Measurements from ENCODE around the gene BET1L.
"Not testable (repeated sequence)": the region's sequence is repeated elsewhere in the genome, so short reads cannot be mapped to it uniquely, and the experiment has no call there.

The BET1L gene

GRCh38 chr11:227824-228379 lies 20.7 kb upstream of the BET1L start:
- DNase-seq (ENCODE audit: low read depth in 2 of 2): no peak

GRCh38 chr11:225734-226453 lies 18.7 kb upstream of the BET1L start:
- DNase-seq (ENCODE audit: low read depth in 2 of 2): no peak

GRCh38 chr11:224424-224823 lies 17.2 kb upstream of the BET1L start:
- no peak for DNase-seq (ENCODE audit: low read depth in 2 of 2)

GRCh38 chr11:223884-224283 lies 16.7 kb upstream of the BET1L start:
- no peak for DNase-seq (ENCODE audit: low read depth in 2 of 2)

- no peak for DNase-seq (ENCODE audit: low read depth in 2 of 2)
Observed at GRCh38 chr11:223026-223789, 16.0 kb upstream of the BET1L start.

GRCh38 chr11:221998-222789 lies 15.0 kb upstream of the BET1L start:
- no peak for DNase-seq (ENCODE audit: low read depth in 2 of 2)

- no peak for DNase-seq (ENCODE audit: low read depth in 2 of 2)
Observed at GRCh38 chr11:221539-221938, 14.3 kb upstream of the BET1L start.

GRCh38 chr11:220641-221215 lies 13.5 kb upstream of the BET1L start:
- DNase-seq (ENCODE audit: low read depth in 2 of 2): not testable (repeated sequence)

GRCh38 chr11:218815-219593 lies 11.8 kb upstream of the BET1L start:
- no peak for DNase-seq (ENCODE audit: low read depth in 2 of 2)

- DNase-seq (ENCODE audit: low read depth in 2 of 2): no peak
Observed at GRCh38 chr11:217704-218103, 10.5 kb upstream of the BET1L start.

GRCh38 chr11:216081-216974 lies 9.1 kb upstream of the BET1L start:
- DNase-seq (ENCODE audit: low read depth in 2 of 2): no peak

GRCh38 chr11:215581-216037 lies 8.4 kb upstream of the BET1L start:
- no peak for DNase-seq (ENCODE audit: low read depth in 2 of 2)

GRCh38 chr11:214083-214482 lies 6.9 kb upstream of the BET1L start:
- no peak for DNase-seq (ENCODE audit: low read depth in 2 of 2)

GRCh38 chr11:213111-213510 lies 5.9 kb upstream of the BET1L start:
- DNase-seq (ENCODE audit: low read depth in 2 of 2): no peak

GRCh38 chr11:212150-213100 lies 5.2 kb upstream of the BET1L start:
- DNase-seq (ENCODE audit: low read depth in 2 of 2): no peak

- no peak for DNase-seq (ENCODE audit: low read depth in 2 of 2)
Observed at GRCh38 chr11:211741-212140, 4.5 kb upstream of the BET1L start.

GRCh38 chr11:211295-211694 lies 4.1 kb upstream of the BET1L start:
- DNase-seq (ENCODE audit: low read depth in 2 of 2): no peak

GRCh38 chr11:210803-211180 lies 3.6 kb upstream of the BET1L start:
- no peak for DNase-seq (ENCODE audit: low read depth in 2 of 2)
